CD4-positive, CD25-positive, alpha-beta regulatory T cell (primary cell): Measurements from ENCODE around the gene RHEB. TPM values are rescaled to one million over a fixed set of nuclear protein-coding genes. Genes with fewer than 3 reads are reported as not detected.

ENCODE experiments used
- ATAC-seq, 2 donors: fragments of 150-1000 bp; cut with Tn5 transposase; one replicate each; pipeline ENCODE4 v1.10.0; 2021; ENCODE audit warnings: low read depth in 2 of 2, moderate number of reproducible peaks in 2 of 2, moderate library complexity in 1 of 2
- DNase-seq, 3 donors: peaks; one replicate each; pipeline versions ENCODE4 v3.0.0 to v3.0.0-alpha.2; 2012 to 2022; ENCODE audit warnings: mixed read lengths in 1 of 3
- H3K27ac ChIP-seq: one replicate; pipeline ENCODE4 v1.7.0; 2013; ENCODE audit warnings: mild to moderate bottlenecking, low read length; ENCODE audit not compliant: insufficient read depth, poor library complexity, severe bottlenecking
- H3K27me3 ChIP-seq: one replicate; pipeline ENCODE4 v1.7.0; 2013; ENCODE audit warnings: low read length; ENCODE audit not compliant: control insufficient read depth, insufficient read depth
- H3K36me3 ChIP-seq: one replicate; pipeline ENCODE4 v1.7.0; 2013; ENCODE audit warnings: mild to moderate bottlenecking, low read length, moderate library complexity; ENCODE audit not compliant: control insufficient read depth, insufficient read depth
- H3K4me1 ChIP-seq: 2 replicates; pipeline ENCODE4 v1.7.0; 2013; ENCODE audit warnings: mild to moderate bottlenecking, low read length; ENCODE audit not compliant: insufficient read depth, control insufficient read depth, poor library complexity, severe bottlenecking
- H3K4me3 ChIP-seq: one replicate; pipeline ENCODE4 v1.7.0; 2013; ENCODE audit warnings: low read depth, mild to moderate bottlenecking, low read length, moderate library complexity
- H3K9me3 ChIP-seq, 2 experiments: 1 replicate in 1 of 2; 2 replicates in 1 of 2; pipeline ENCODE4 v1.7.0; 2013; ENCODE audit warnings: low read length in 2 of 2, mild to moderate bottlenecking in 1 of 2, moderate library complexity in 1 of 2; ENCODE audit not compliant: control insufficient read depth in 2 of 2
- H3K27ac Mint-ChIP-seq, 3 donors: one replicate each; pipeline ENCODE4 v1.8.0; 2020 to 2022; ENCODE audit warnings: mild to moderate bottlenecking in 3 of 3, mixed read lengths in 3 of 3, moderate library complexity in 2 of 3
- H3K27me3 Mint-ChIP-seq: one replicate; pipeline ENCODE4 v1.8.0; 2022; ENCODE audit warnings: mild to moderate bottlenecking, mixed read lengths
- H3K36me3 Mint-ChIP-seq: one replicate; pipeline ENCODE4 v1.8.0; 2020; ENCODE audit warnings: mixed read lengths
- H3K4me1 Mint-ChIP-seq, 4 donors: one replicate each; pipeline ENCODE4 v1.8.0; 2020 to 2022; ENCODE audit warnings: mixed read lengths in 4 of 4, mild to moderate bottlenecking in 1 of 4
- H3K4me3 Mint-ChIP-seq, 4 donors: one replicate each; pipeline ENCODE4 v1.8.0; 2020 to 2022; ENCODE audit warnings: mild to moderate bottlenecking in 4 of 4, mixed read lengths in 4 of 4, moderate library complexity in 3 of 4
- H3K9me3 Mint-ChIP-seq, 7 donors: one replicate each; pipeline ENCODE4 v1.8.0; 2020 to 2022; ENCODE audit warnings: mixed read lengths in 7 of 7, mild to moderate bottlenecking in 3 of 7, moderate library complexity in 2 of 7
- polyA plus RNA-seq, 4 donors: library from polyadenylated mRNA; unstranded; fragments of 300-500 nt; fragmentation: Illumina TruSeq; gene quantifications; one replicate each; pipeline ENCODE4 v1.2.3, GENCODE V29; 2021
- total RNA-seq: library from RNA; stranded (reverse); gene quantifications from one replicate; pipeline ENCODE4 v1.2.3, GENCODE V29; 2022

RHEB gene
- total and polyA plus RNA-seq, 5 donors from 2014 or later = 51.3 to 72.6 (median 65.3) TPM

GRCh38 chr7:151456276-151456675 is 63.4 kb downstream of the RHEB start:
- Histone ChIP-seq H3K27ac (no peak overlapping the region), H3K27me3 (no peaks in the 10 kb centered on the region), H3K4me1 (no peaks in the 10 kb centered on the region), H3K9me3 (peaks cover 0 to 2% of the 10 kb centered on the region in 2 experiments), H3K36me3 (no peaks in the 10 kb centered on the region), H3K4me3 (no peak overlapping the region)
- no peaks in the 10 kb centered on the region for H3K4me1 Mint-ChIP-seq
- H3K27ac Mint-ChIP-seq = peak overlapping the region in 1 of 3 donors; percentile 38
- H3K27me3 Mint-ChIP-seq = peaks cover 30% of the 10 kb centered on the region
- DNase-seq = no peak
- ATAC-seq = no peak
- no peak overlapping the region for H3K4me3 Mint-ChIP-seq
- no peaks in the 10 kb centered on the region for H3K36me3 Mint-ChIP-seq
- peaks cover 0 to 3% (median 0%) of the 10 kb centered on the region in 7 donors for H3K9me3 Mint-ChIP-seq

- H3K4me3 Mint-ChIP-seq = no peak overlapping the region
- no peaks in the 10 kb centered on the region for H3K27me3 ChIP-seq
- H3K9me3 ChIP-seq = peaks cover 0 to under 1% of the 10 kb centered on the region in 2 experiments
- peaks cover 0 to 1% (median 0%) of the 10 kb centered on the region in 7 donors for H3K9me3 Mint-ChIP-seq
- H3K4me3 ChIP-seq = no peak overlapping the region
- no peaks in the 10 kb centered on the region for H3K36me3 Mint-ChIP-seq
- no peaks in the 10 kb centered on the region for H3K36me3 ChIP-seq
- ATAC-seq = no peak
- no peaks in the 10 kb centered on the region for H3K4me1 ChIP-seq
- DNase-seq = no peak
- no peaks in the 10 kb centered on the region for H3K4me1 Mint-ChIP-seq
- peaks cover 29% of the 10 kb centered on the region for H3K27me3 Mint-ChIP-seq
- H3K27ac Mint-ChIP-seq = no peak overlapping the region
- no peak overlapping the region for H3K27ac ChIP-seq
These were observed 64.0 kb downstream of the RHEB start for GRCh38 chr7:151455690-151456089.

- H3K4me1 Mint-ChIP-seq = no peaks in the 10 kb centered on the region
- Histone ChIP-seq H3K27ac (no peak overlapping the region), H3K9me3 (no peaks in the 10 kb centered on the region), H3K27me3 (no peaks in the 10 kb centered on the region), H3K4me1 (no peaks in the 10 kb centered on the region), H3K4me3 (no peak overlapping the region), H3K36me3 (no peaks in the 10 kb centered on the region)
- H3K4me3 Mint-ChIP-seq = no peak overlapping the region
- ATAC-seq (no peak), DNase-seq (no peak)
- no peak overlapping the region for H3K27ac Mint-ChIP-seq
- peaks cover 29% of the 10 kb centered on the region for H3K27me3 Mint-ChIP-seq
- peaks cover 0 to 1% (median 0%) of the 10 kb centered on the region in 7 donors for H3K9me3 Mint-ChIP-seq
- no peaks in the 10 kb centered on the region for H3K36me3 Mint-ChIP-seq
These were observed 64.7 kb downstream of the RHEB start for GRCh38 chr7:151454932-151455530.

DNA sequence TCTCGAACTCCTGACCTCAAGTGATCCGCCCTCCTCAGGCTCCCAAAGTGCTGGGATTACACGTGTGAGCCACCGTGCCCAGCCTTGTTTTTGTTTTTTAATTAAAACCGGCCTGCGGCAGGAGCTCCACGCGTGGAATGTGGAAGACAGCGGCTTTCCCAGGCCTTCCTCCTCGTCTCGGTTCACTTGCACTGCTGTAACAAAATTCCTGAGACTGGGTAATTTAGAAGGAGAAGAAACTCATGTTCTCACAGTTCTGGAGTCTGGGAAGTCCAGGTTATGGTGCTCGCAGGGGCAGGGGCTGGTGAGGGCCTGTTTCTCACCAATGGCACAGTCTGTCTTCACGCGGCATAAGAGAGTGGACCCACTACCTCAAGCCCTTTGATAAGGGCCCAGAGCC is 65.4 kb downstream of the RHEB start:
- no peak overlapping the region for H3K27ac ChIP-seq
- Mint-ChIP-seq H3K27ac (no peak overlapping the region), H3K9me3 (peaks cover 0 to 4% (median 0%) of the 10 kb centered on the region in 7 donors), H3K4me3 (no peak overlapping the region), H3K36me3 (no peaks in the 10 kb centered on the region), H3K27me3 (peaks cover 24% of the 10 kb centered on the region), H3K4me1 (no peaks in the 10 kb centered on the region)
- no peak overlapping the region for H3K4me3 ChIP-seq
- no peaks in the 10 kb centered on the region for H3K36me3 ChIP-seq
- H3K4me1 ChIP-seq = no peaks in the 10 kb centered on the region
- ATAC-seq (no peak), DNase-seq (no peak)
- no peaks in the 10 kb centered on the region for H3K9me3 ChIP-seq
- H3K27me3 ChIP-seq = no peaks in the 10 kb centered on the region

DNA sequence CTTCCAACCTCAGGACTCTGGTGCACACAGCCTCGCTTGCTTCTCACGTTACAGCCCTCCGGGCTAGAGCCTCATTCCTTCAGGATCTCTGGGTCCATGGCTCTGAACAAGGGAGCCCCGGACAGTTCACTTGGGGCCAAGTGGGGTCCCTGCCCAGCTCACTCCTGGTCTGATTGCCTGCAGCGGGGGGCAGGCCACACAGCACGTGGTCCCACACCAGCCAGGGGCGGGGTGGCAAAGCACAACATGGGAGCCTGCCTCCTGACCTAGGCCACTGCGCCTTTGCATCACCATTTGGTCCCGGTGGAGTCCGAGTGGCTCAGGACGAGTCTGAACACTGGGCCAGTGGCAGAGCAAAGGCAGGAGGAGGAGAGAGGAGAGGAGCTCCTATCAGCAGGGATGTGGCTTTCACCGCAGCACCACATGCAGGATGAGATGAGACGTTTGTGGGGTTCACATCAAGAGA is 66.3 kb downstream of the RHEB start:
- Histone ChIP-seq H3K36me3 (no peaks in the 10 kb centered on the region), H3K27me3 (no peaks in the 10 kb centered on the region), H3K9me3 (no peaks in the 10 kb centered on the region), H3K27ac (no peak overlapping the region), H3K4me1 (peaks cover 2% of the 10 kb centered on the region), H3K4me3 (no peak overlapping the region)
- Mint-ChIP-seq H3K27me3 (peaks cover 28% of the 10 kb centered on the region), H3K4me3 (no peak overlapping the region), H3K27ac (no peak overlapping the region), H3K36me3 (no peaks in the 10 kb centered on the region), H3K4me1 (no peaks in the 10 kb centered on the region), H3K9me3 (peaks cover 0 to 4% (median 0%) of the 10 kb centered on the region in 7 donors)
- ATAC-seq (no peak), DNase-seq (no peak)

GRCh38 chr7:151452680-151453325 is 66.9 kb downstream of the RHEB start:
- no peak for ATAC-seq
- H3K27me3 Mint-ChIP-seq = peaks cover 28% of the 10 kb centered on the region
- no peak for DNase-seq

DNA sequence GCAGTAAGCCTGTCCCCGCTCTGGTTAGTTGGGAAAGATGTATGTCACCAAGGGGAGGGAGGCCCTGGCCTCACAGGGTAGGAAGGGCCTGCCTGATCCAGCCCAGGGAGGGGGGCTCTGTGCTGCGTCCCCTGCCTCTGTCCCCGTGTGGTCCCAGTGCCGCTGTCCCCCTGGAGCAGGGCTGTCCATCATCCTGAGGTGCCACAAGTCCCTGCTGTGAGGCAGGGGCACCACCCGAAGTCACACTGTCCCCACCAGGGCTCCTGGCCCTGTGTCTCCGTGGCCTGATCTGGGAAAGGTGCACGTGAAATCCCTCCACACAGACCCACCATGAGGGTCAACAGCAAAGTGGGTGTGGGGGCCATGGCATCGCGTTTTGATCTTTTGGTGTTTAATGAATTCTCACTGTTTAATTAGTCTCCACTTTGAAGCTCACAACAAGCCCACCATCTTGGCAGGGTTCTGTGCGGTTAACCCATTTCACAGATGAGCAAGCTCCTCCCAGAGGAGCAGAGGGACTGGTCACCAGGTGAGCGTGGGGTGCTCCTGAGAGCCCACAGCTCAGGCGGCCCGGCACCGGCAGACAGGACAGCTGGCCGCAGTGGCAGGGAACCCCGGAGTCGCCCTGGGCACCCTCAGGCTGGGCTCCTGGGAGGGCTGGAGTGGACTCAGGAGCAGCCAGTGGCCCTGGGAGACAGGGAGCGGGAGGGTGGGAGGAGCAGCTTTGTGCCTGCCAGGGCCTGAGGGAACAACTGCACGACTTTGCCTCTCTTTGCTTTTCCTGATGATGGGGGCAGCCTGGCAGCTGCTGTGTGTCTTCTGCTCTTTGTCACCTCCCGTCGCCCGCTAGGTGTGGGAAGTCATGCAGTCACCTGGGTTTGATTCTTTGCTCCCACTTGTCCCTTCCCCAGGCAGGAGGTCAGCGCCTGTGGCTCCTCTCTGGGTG is 67.8 kb downstream of the RHEB start:
- Mint-ChIP-seq H3K27me3 (peaks cover 23% of the 10 kb centered on the region), H3K27ac (no peak overlapping the region), H3K4me3 (no peak overlapping the region), H3K9me3 (peaks cover 0 to 4% (median 0%) of the 10 kb centered on the region in 7 donors), H3K4me1 (no peaks in the 10 kb centered on the region), H3K36me3 (no peaks in the 10 kb centered on the region)
- no peaks in the 10 kb centered on the region for H3K9me3 ChIP-seq
- DNase-seq = no peak
- H3K27me3 ChIP-seq = no peaks in the 10 kb centered on the region
- ATAC-seq = no peak
- H3K36me3 ChIP-seq = no peaks in the 10 kb centered on the region
- H3K27ac ChIP-seq = no peak overlapping the region
- no peak overlapping the region for H3K4me3 ChIP-seq
- peaks cover 7% of the 10 kb centered on the region for H3K4me1 ChIP-seq

More at GRCh38 chr7:151452680-151453325, 66.9 kb downstream of the RHEB start:
- no peak overlapping the region for H3K27ac ChIP-seq
- Mint-ChIP-seq H3K27ac (no peak overlapping the region), H3K4me3 (no peak overlapping the region), H3K36me3 (no peaks in the 10 kb centered on the region), H3K4me1 (no peaks in the 10 kb centered on the region), H3K9me3 (peaks cover 0 to 4% (median 0%) of the 10 kb centered on the region in 7 donors)
- H3K36me3 ChIP-seq = no peaks in the 10 kb centered on the region
- H3K27me3 ChIP-seq = no peaks in the 10 kb centered on the region
- no peak overlapping the region for H3K4me3 ChIP-seq
- no peaks in the 10 kb centered on the region for H3K9me3 ChIP-seq
- peaks cover 7% of the 10 kb centered on the region for H3K4me1 ChIP-seq
